Smooth muscle cell (in vitro differentiated cells): ENCODE results near the gene ANKRD23. TPM values are rescaled to one million over a fixed set of nuclear protein-coding genes. Genes with fewer than 3 reads are reported as not detected.
A peak's percentile ranks its signal among the peaks of the same experiment; 100 is the strongest.

Experiments
- DNase-seq: peaks from one replicate; lab custom pipeline; 2025; ENCODE audit not compliant: unreplicated experiment; lab: John Stamatoyannopoulos, UW
- H2AFZ ChIP-seq: fragments of 200-600 bp; sonication (generic); 2 replicates; pipeline ENCODE4 v1.6.0; 2016; ENCODE audit warnings: antibody characterized with exemption, low read depth, mild to moderate bottlenecking
- H3F3A ChIP-seq: fragments of 200-600 bp; sonication (generic); 2 replicates; pipeline ENCODE4 v1.6.0; 2017; ENCODE audit warnings: antibody characterized with exemption, low read depth
- H3K27ac ChIP-seq: fragments of 200-600 bp; sonication (generic); 2 replicates; pipeline ENCODE4 v1.5.1; 2016; ENCODE audit warnings: low read depth, mild to moderate bottlenecking
- H3K27me3 ChIP-seq: fragments of 200-600 bp; sonication (generic); 2 replicates; pipeline ENCODE4 v1.6.1; 2016; ENCODE audit warnings: low read depth, mild to moderate bottlenecking
- H3K36me3 ChIP-seq: fragments of 200-600 bp; sonication (generic); 2 replicates; pipeline ENCODE4 v1.5.1; 2016; ENCODE audit warnings: low read depth
- H3K4me1 ChIP-seq: fragments of 200-600 bp; sonication (generic); 2 replicates; pipeline ENCODE4 v1.5.1; 2016; ENCODE audit warnings: low read depth
- H3K4me2 ChIP-seq: fragments of 200-600 bp; sonication (generic); 2 replicates; pipeline ENCODE4 v1.6.0; 2016; ENCODE audit warnings: mild to moderate bottlenecking
- H3K4me3 ChIP-seq: fragments of 200-600 bp; sonication (generic); 2 replicates; pipeline ENCODE4 v1.5.1; 2016; ENCODE audit warnings: mild to moderate bottlenecking
- H3K79me2 ChIP-seq: fragments of 200-600 bp; sonication (generic); 2 replicates; pipeline ENCODE4 v1.6.0; 2016; ENCODE audit warnings: low read depth, mild to moderate bottlenecking
- H3K9ac ChIP-seq: fragments of 200-600 bp; sonication (generic); 2 replicates; pipeline ENCODE4 v1.6.0; 2016; ENCODE audit warnings: low read depth
- H3K9me3 ChIP-seq: fragments of 200-600 bp; sonication (generic); replicated peaks from 2 replicates; pipeline ENCODE4 v1.5.1; 2016; ENCODE audit warnings: low read depth
- H4K20me1 ChIP-seq: fragments of 200-600 bp; sonication (generic); 2 replicates; pipeline ENCODE4 v1.6.0; 2016; ENCODE audit warnings: low read depth
- whole genome bisulfite sequencing: methylation state at CpG from one replicate; pipeline ENCODE4 v1.1.7; 2016; ENCODE audit warnings: low lambda C conversion rate; 5-methylcytosine and 5-hydroxymethylcytosine counted together
- polyA plus RNA-seq: library from polyadenylated mRNA; unstranded; fragments of >200 nt; fragmentation: Nextera tagmentation; extraction: Ambion mirVana; gene quantifications from 2 replicates; pipeline ENCODE4 v1.2.1, GENCODE V29; 2016
- total RNA-seq: library from RNA; depleted of rRNA; stranded (reverse); fragments of >200 nt; gene quantifications from 2 replicates; pipeline ENCODE4 v1.2.3, GENCODE V29; 2014
- TF ChIP-seq, protein P1 (sequence below): fragments of 200-600 bp; sonication (generic); IDR thresholded peaks from 2 replicates; pipeline ENCODE4 v1.5.1; 2017; ENCODE audit warnings: borderline replicate concordance, mild to moderate bottlenecking, antibody characterized with exemption; ENCODE audit not compliant: insufficient read depth, poor library complexity, severe bottlenecking

The ANKRD23 gene
- total and polyA plus RNA-seq, 2 experiments from 2014 or later = 1.7 to 5.6 TPM

DNA sequence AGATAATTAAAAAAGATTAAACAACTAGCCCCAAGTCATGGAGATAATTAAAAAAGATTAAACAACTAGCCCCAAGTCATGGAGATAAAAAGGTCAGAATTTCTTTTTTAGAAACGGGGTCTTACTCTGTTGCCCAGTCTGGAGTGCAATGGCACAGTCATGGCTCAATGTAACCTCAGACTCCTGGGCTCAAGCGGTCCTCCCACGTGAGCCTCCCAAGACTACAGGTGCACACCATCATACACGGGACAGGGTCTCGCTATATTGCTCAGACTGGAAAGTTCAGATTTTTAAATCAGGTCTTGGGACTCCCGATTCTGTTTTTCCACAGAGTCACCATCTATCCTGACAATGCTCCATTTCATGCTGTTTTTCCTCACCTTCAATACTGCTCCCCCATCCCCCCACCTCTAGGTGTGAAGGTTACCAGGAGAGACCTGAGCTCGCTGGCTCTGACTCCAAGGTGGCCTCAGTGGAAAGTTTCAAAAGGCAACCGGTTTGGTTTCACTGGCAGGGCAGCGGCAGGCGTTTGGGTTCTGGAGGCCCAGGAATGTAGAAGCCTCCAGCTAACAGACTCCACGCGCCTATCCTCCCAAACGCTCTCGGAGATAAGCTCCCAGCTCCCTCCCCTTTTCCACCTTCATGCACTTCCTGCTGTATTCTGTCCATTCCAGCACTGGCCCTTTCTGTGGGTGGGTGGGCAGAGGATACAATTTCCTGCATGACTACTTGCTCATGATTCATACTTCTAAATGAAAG, 28.9 kb upstream of the ANKRD23 start:
- Histone ChIP-seq H2AFZ (no peak overlapping the region), H3K79me2 (peaks cover 23% of the 10 kb centered on the region), H3F3A (peaks cover 24% of the 10 kb centered on the region), H4K20me1 (peaks cover 6% of the 10 kb centered on the region), H3K4me2 (peak overlapping the region; percentile 57), H3K9me3 (no peaks in the 10 kb centered on the region), H3K36me3 (no peaks in the 10 kb centered on the region), H3K4me3 (no peak overlapping the region), H3K9ac (no peak overlapping the region), H3K27me3 (no peaks in the 10 kb centered on the region), H3K27ac (peak overlapping the region; percentile 67), H3K4me1 (peaks cover 41% of the 10 kb centered on the region)
- WGBS = 38% methylated on average over 14 of the region's 14 CpGs
- TF ChIP-seq, protein P1, sequence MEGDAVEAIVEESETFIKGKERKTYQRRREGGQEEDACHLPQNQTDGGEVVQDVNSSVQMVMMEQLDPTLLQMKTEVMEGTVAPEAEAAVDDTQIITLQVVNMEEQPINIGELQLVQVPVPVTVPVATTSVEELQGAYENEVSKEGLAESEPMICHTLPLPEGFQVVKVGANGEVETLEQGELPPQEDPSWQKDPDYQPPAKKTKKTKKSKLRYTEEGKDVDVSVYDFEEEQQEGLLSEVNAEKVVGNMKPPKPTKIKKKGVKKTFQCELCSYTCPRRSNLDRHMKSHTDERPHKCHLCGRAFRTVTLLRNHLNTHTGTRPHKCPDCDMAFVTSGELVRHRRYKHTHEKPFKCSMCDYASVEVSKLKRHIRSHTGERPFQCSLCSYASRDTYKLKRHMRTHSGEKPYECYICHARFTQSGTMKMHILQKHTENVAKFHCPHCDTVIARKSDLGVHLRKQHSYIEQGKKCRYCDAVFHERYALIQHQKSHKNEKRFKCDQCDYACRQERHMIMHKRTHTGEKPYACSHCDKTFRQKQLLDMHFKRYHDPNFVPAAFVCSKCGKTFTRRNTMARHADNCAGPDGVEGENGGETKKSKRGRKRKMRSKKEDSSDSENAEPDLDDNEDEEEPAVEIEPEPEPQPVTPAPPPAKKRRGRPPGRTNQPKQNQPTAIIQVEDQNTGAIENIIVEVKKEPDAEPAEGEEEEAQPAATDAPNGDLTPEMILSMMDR = no peak
- DNase-seq = no peak

DNA sequence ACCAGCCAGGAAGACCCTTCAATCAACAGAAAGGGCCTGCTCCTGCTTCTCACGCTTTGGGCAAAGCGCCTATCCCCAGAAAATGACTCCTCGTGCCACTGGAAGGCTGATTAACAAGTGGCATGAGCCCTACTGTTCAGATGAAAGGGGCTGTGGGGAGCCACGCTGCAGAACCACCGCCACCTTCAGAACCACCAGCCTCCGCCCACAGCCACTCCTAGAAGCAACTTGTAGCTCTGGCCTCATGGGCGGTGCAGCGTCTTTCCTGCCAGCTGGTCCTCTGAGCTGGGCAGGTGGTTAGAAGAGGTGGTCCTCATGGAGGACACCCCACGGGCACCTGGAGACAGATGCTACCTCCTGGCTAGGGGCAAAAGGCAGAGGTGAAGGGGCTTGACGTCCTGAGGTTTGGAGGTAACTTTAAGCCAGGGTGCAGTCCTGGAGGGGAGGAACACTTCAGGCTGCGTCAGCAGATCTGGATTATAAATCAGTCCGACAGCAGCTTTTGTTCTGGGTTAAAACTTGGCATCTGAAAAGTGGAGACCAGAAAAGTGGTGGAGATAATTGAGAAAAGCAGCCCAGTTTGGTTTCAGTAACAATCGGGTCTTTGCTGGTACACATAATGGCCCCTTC, 26.9 kb upstream of the ANKRD23 start:
- WGBS = 20% methylated on average over 13 of the region's 13 CpGs
- H3K79me2 ChIP-seq = peaks cover 43% of the 10 kb centered on the region
- no peaks in the 10 kb centered on the region for H3K27me3 ChIP-seq
- peak overlapping the region; percentile 94 for H3K9ac ChIP-seq
- H3K4me2 ChIP-seq = peak overlapping the region; percentile 95
- H3K4me1 ChIP-seq = peaks cover 27% of the 10 kb centered on the region
- no peak overlapping the region for H2AFZ ChIP-seq
- peaks cover 28% of the 10 kb centered on the region for H3F3A ChIP-seq
- peak overlapping the region; percentile 91 for H3K4me3 ChIP-seq
- peak overlapping the region; percentile 80 for H3K27ac ChIP-seq
- DNase-seq = no peak
- TF ChIP-seq, protein P1 = no peak
- peaks cover 26% of the 10 kb centered on the region for H4K20me1 ChIP-seq
- H3K36me3 ChIP-seq = no peaks in the 10 kb centered on the region
- no peaks in the 10 kb centered on the region for H3K9me3 ChIP-seq

DNA sequence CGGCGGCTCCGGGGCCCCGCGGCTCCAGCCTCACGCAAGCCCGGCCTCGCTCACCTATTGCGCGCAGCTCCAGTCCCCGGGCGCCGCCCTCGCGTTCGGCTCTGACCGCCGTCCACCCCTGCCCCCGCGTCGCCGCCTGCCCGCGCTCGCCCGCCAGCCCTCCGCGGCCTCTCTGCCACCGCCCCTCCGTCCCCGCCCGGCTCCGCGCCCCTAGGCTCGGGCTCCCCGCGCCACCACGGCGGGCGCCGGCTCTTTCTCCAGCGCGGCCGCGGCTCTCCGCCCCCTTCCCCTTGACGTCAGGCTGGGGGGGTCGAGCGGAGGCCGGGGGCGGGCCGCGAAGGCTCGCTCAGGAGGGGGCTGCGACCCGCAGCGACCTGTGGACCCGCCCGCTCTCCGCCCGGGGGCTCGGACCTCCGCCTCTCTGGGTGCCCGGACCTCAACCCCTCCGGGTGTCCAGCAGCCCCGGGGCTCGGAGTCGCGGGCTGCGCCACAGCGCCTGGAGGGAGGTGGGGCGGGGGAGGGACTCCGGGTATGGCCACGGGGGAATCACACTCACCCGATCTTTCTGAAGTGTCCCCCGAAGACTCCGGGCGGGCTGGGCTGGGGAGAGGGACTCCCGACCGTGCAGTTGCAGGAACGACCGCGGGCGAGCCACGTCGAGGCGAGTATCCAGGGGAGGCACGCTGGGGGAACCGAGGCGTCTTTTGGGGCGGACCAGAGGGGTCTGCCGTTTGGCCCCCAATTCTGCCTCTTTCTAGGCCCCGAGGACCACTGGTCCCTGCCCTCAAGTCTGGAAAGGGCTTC, 26.2 kb upstream of the ANKRD23 start, which contains the start of gene SEMA4C:
TSS of gene SEMA4C (minus strand) at position 259 of the 804 bp plus-strand sequence. CDS start 2,194 bp downstream, outside the sequence.
- Histone ChIP-seq H3K4me3 (peak within 1 kb of the TSS; percentile 91), H3K9me3 (no peaks in the 10 kb centered on the region), H3K4me2 (peak within 1 kb of the TSS; percentile 95), H3K27ac (peak within 1 kb of the TSS; percentile 80), H2AFZ (peak within 1 kb of the TSS; percentile 80), H3K9ac (peak within 1 kb of the TSS; percentile 94), H3F3A (peaks cover 28% of the 10 kb centered on the region), H3K4me1 (peaks cover 20% of the 10 kb centered on the region), H4K20me1 (peaks cover 33% of the 10 kb centered on the region), H3K36me3 (no peaks in the 10 kb centered on the region), H3K79me2 (peaks cover 50% of the 10 kb centered on the region), H3K27me3 (no peaks in the 10 kb centered on the region)
- 2% methylated on average over 27 of the region's 93 CpGs for WGBS
- DNase-seq = no peak
- TF ChIP-seq, protein P1 = no peak
